ENCODE data around the gene L3MBTL4.

DNA sequence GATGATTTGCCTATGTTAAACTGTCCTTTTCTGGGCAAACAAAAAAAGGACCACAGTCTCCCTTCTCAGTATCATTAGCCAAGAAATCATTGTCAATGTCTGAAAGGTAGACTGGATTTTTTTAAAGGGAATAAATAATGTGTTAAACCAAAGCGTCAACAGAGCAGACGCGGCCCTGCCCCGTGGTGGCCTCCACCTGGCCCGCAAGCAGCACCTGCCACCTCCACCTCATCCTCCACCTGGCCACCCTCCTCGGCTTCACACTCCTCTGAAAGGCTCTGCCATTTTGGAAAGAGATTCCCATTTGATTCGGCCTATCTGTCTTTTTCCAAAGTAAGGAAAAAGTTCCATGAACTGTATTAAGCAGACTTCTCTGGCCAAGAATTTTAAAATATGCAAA, 451.4 kb downstream of the L3MBTL4 start:
- TF ChIP-seq CTCF (IDR thresholded peaks at IDR 0.05) = no peak
- no peak for TF ChIP-seq POLR2AphosphoS5 (IDR thresholded peaks at IDR 0.05)
- TF ChIP-seq POLR2A (IDR thresholded peaks at IDR 0.05) = no peak
- TF ChIP-seq EP300 (IDR thresholded peaks at IDR 0.05) = no peak

All from upper lobe of left lung (tissue), 4 donors.